ENCODE results near the gene ANGPTL2. TPM values are rescaled to one million over a fixed set of nuclear protein-coding genes. Genes with fewer than 3 reads are reported as not detected.

ANGPTL2 gene
- total RNA-seq, 1 experiment from 2014 or later = 0.08 TPM

GRCh38 chr9:127102176-127102575, 20.3 kb downstream of the ANGPTL2 start:
- intact Hi-C loops (cut with micrococcal nuclease; ENCODE audit: unreplicated experiment) (no loop called here), in situ Hi-C loops (cut with HindIII; ENCODE audit: low pct_unique_long_range_greater_than_20kb, low sequenced_read_pairs) (no loop called here)
- POLR2A ChIA-PET = interaction anchor here (0.6 kb wide), 1 partner anchor 44 kb away, joined by 3 read pairs; no protein-coding TSS in a partner anchor
- H3K9me3 ChIP-seq (ENCODE audit: control insufficient read depth, insufficient read depth, low read depth, low read length) = no peaks in the 10 kb centered on the region
- no peak for TF ChIP-seq POLR2AphosphoS5 (IDR thresholded peaks at IDR 0.05; ENCODE audit: low read depth, low read length)
- no peak for TF ChIP-seq TCF7L2 (IDR thresholded peaks at IDR 0.05; ENCODE audit: low read depth, low read length)
- no peak for TF ChIP-seq SIN3A (IDR thresholded peaks at IDR 0.05; ENCODE audit: borderline replicate concordance, insufficient read depth, low read depth, low read length)
- TF ChIP-seq REST (IDR thresholded peaks at IDR 0.05; ENCODE audit: insufficient read depth in 1 of 2, low read depth in 2 of 2, low read length in 1 of 2) = no peak
- TF ChIP-seq CTCF (IDR thresholded peaks at IDR 0.05) = no peak
- no peaks in the 10 kb centered on the region for H3K36me3 ChIP-seq (ENCODE audit: control insufficient read depth, insufficient read depth, low read length)
- H3K4me1 ChIP-seq (ENCODE audit: control insufficient read depth, insufficient read depth, low read length) = no peaks in the 10 kb centered on the region
- H3K4me3 ChIP-seq (ENCODE audit: low read depth in 2 of 2, low read length in 2 of 2) = no peak overlapping the region
- DNase-seq (ENCODE audit: low read depth, low spot score) (no peak), ATAC-seq (no peak)
- CTCF ChIA-PET = no interaction called here
- no peak overlapping the region for H3K27ac ChIP-seq (ENCODE audit: low read length)
- BruUV-seq (replicated peaks) = no TSS peak
- no peaks in the 10 kb centered on the region for H3K27me3 ChIP-seq (ENCODE audit: control insufficient read depth, insufficient read depth, low read length)

- CTCF ChIA-PET = no interaction called here
Observed at GRCh38 chr9:127099664-127100063, 22.8 kb downstream of the ANGPTL2 start.

More at GRCh38 chr9:127099664-127100063, 22.8 kb downstream of the ANGPTL2 start:
- Histone ChIP-seq H3K27me3 (ENCODE audit: control insufficient read depth, insufficient read depth, low read length) (no peaks in the 10 kb centered on the region), H3K36me3 (ENCODE audit: control insufficient read depth, insufficient read depth, low read length) (no peaks in the 10 kb centered on the region), H3K9me3 (ENCODE audit: control insufficient read depth, insufficient read depth, low read depth, low read length) (no peaks in the 10 kb centered on the region), H3K4me1 (ENCODE audit: control insufficient read depth, insufficient read depth, low read length) (no peaks in the 10 kb centered on the region), H3K4me3 (ENCODE audit: low read depth in 2 of 2, low read length in 2 of 2) (no peak overlapping the region), H3K27ac (ENCODE audit: low read length) (no peak overlapping the region)
- in situ Hi-C loops (cut with HindIII; ENCODE audit: low pct_unique_long_range_greater_than_20kb, low sequenced_read_pairs) = no loop called here
- no peak for ATAC-seq
- POLR2A ChIA-PET = no interaction called here
- intact Hi-C loops (cut with micrococcal nuclease; ENCODE audit: unreplicated experiment) = no loop called here
- no peak for DNase-seq (ENCODE audit: low read depth, low spot score)
- TF ChIP-seq TCF7L2 (IDR thresholded peaks at IDR 0.05; ENCODE audit: low read depth, low read length) = no peak
- no peak for TF ChIP-seq CTCF (IDR thresholded peaks at IDR 0.05)
- TF ChIP-seq POLR2AphosphoS5 (IDR thresholded peaks at IDR 0.05; ENCODE audit: low read depth, low read length) = no peak
- TF ChIP-seq SIN3A (IDR thresholded peaks at IDR 0.05; ENCODE audit: borderline replicate concordance, insufficient read depth, low read depth, low read length) = no peak
- no peak for TF ChIP-seq REST (IDR thresholded peaks at IDR 0.05; ENCODE audit: insufficient read depth in 1 of 2, low read depth in 2 of 2, low read length in 1 of 2)
- BruUV-seq (replicated peaks) = no TSS peak

Measured in Panc1 (cell line).